Measurements from ENCODE around the gene MAML2. TPM values are rescaled to one million over a fixed set of nuclear protein-coding genes. Genes with fewer than 3 reads are reported as not detected.

The MAML2 gene
- total RNA-seq, 2 experiments from 2014 or later = 0.15 to 1.0 TPM

- Histone ChIP-seq H3K4me2 (ENCODE audit: low read length) (no peak overlapping the region), H3K79me2 (ENCODE audit: insufficient read depth, low read depth, low read length) (no peaks in the 10 kb centered on the region), H4K20me1 (ENCODE audit: insufficient read depth, low read length) (no peaks in the 10 kb centered on the region), H2AFZ (ENCODE audit: low read length) (no peak overlapping the region), H3K4me1 (ENCODE audit: insufficient read depth, low read length, poor library complexity, severe bottlenecking) (no peaks in the 10 kb centered on the region), H3K27ac (ENCODE audit: low read depth, low read length, poor library complexity, severe bottlenecking) (no peak overlapping the region), H3K9me2 (ENCODE audit: insufficient read depth, low read length) (no peaks in the 10 kb centered on the region), H3K36me3 (ENCODE audit: insufficient read depth, low read length) (no peaks in the 10 kb centered on the region), H3K4me3 (ENCODE audit: low read depth, low read length, poor library complexity, severe bottlenecking) (no peak overlapping the region), H3K9me3 (ENCODE audit: low read length) (no peaks in the 10 kb centered on the region)
- no peak for DNase-seq (ENCODE audit: low spot score)
- ChIA-PET CTCF (ENCODE audit: unreplicated experiment) (interaction anchor here (0.5 kb wide), 1 partner anchor 9 kb away, joined by 3 read pairs; no protein-coding TSS in a partner anchor), POLR2A (no interaction called here)
- no TSS peak for BruUV-seq (replicated peaks)
- no peak for TF ChIP-seq CTCF (conservative IDR thresholded peaks at IDR 0.05; ENCODE audit: low read length)
- intact Hi-C loops (cut with micrococcal nuclease; ENCODE audit: unreplicated experiment) = no loop called here
Measured at GRCh38 chr11:96109331-96110030, 233.5 kb downstream of the MAML2 start.

- no peak overlapping the region for H3K4me2 ChIP-seq (ENCODE audit: low read length)
- H3K36me3 ChIP-seq (ENCODE audit: insufficient read depth, low read length) = no peaks in the 10 kb centered on the region
- intact Hi-C loops (cut with micrococcal nuclease; ENCODE audit: unreplicated experiment) = no loop called here
- H3K9me3 ChIP-seq (ENCODE audit: low read length) = no peaks in the 10 kb centered on the region
- no peak overlapping the region for H3K27ac ChIP-seq (ENCODE audit: low read depth, low read length, poor library complexity, severe bottlenecking)
- no peak overlapping the region for H3K4me3 ChIP-seq (ENCODE audit: low read depth, low read length, poor library complexity, severe bottlenecking)
- no peaks in the 10 kb centered on the region for H3K79me2 ChIP-seq (ENCODE audit: insufficient read depth, low read depth, low read length)
- H2AFZ ChIP-seq (ENCODE audit: low read length) = no peak overlapping the region
- no peak for TF ChIP-seq EZH2phosphoT487 (IDR thresholded peaks at IDR 0.05; ENCODE audit: borderline replicate concordance, low read depth, low read length)
- no peak for TF ChIP-seq CTCF (conservative IDR thresholded peaks at IDR 0.05; ENCODE audit: low read length)
- ChIA-PET CTCF (ENCODE audit: unreplicated experiment) (no interaction called here), POLR2A (no interaction called here)
- BruUV-seq (replicated peaks) = no TSS peak
- no peaks in the 10 kb centered on the region for H3K4me1 ChIP-seq (ENCODE audit: insufficient read depth, low read length, poor library complexity, severe bottlenecking)
- no peaks in the 10 kb centered on the region for H4K20me1 ChIP-seq (ENCODE audit: insufficient read depth, low read length)
- no peaks in the 10 kb centered on the region for H3K9me2 ChIP-seq (ENCODE audit: insufficient read depth, low read length)
- DNase-seq (ENCODE audit: low spot score) = no peak
Measured at GRCh38 chr11:96107143-96107824, 235.7 kb downstream of the MAML2 start.

- DNase-seq (ENCODE audit: low spot score) = no peak
- no peak overlapping the region for H3K27ac ChIP-seq (ENCODE audit: low read depth, low read length, poor library complexity, severe bottlenecking)
- no peak overlapping the region for H2AFZ ChIP-seq (ENCODE audit: low read length)
- H4K20me1 ChIP-seq (ENCODE audit: insufficient read depth, low read length) = no peaks in the 10 kb centered on the region
- TF ChIP-seq EZH2phosphoT487 (IDR thresholded peaks at IDR 0.05; ENCODE audit: borderline replicate concordance, low read depth, low read length) (no peak), CTCF (conservative IDR thresholded peaks at IDR 0.05; ENCODE audit: low read length) (no peak)
- no TSS peak for BruUV-seq (replicated peaks)
- H3K79me2 ChIP-seq (ENCODE audit: insufficient read depth, low read depth, low read length) = no peaks in the 10 kb centered on the region
- H3K4me3 ChIP-seq (ENCODE audit: low read depth, low read length, poor library complexity, severe bottlenecking) = no peak overlapping the region
- intact Hi-C loops (cut with micrococcal nuclease; ENCODE audit: unreplicated experiment) = no loop called here
- no peaks in the 10 kb centered on the region for H3K9me3 ChIP-seq (ENCODE audit: low read length)
- H3K9me2 ChIP-seq (ENCODE audit: insufficient read depth, low read length) = no peaks in the 10 kb centered on the region
- ChIA-PET CTCF (ENCODE audit: unreplicated experiment) (no interaction called here), POLR2A (no interaction called here)
- H3K4me1 ChIP-seq (ENCODE audit: insufficient read depth, low read length, poor library complexity, severe bottlenecking) = no peaks in the 10 kb centered on the region
- H3K36me3 ChIP-seq (ENCODE audit: insufficient read depth, low read length) = no peaks in the 10 kb centered on the region
- no peak overlapping the region for H3K4me2 ChIP-seq (ENCODE audit: low read length)
Measured at GRCh38 chr11:96106645-96107044, 236.3 kb downstream of the MAML2 start.
